ENCODE measurements around the gene PEPD.

PEPD gene

GRCh38 chr19:33510462-33511194 is 11.0 kb downstream of the PEPD start:
- no peak for DNase-seq

- DNase-seq: no peak
Measured at GRCh38 chr19:33509774-33510173, 11.8 kb downstream of the PEPD start.

- DNase-seq: no peak
Measured at GRCh38 chr19:33508941-33509614, 12.5 kb downstream of the PEPD start.

DNA sequence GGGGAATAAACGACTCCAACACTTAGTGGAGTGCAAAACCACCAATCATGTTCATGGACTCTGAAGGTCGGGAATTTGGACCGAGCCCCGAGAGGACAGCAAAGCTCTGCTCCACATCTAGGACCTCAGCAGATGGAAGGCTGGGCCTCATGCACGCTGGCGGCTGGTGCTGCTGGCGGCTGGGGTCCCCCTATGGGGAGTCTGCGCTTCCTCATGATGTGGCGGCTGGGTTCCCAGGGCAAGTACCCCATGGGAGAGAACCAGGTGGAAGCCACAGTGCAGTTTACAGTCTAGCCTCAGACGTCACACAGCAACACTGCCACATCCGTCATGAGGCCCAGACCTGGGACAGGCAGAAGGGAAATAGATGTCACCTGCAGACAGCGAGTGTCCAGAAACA is 13.2 kb downstream of the PEPD start:
- no peak for DNase-seq

- no peak for DNase-seq
Measured at GRCh38 chr19:33508009-33508408, 13.6 kb downstream of the PEPD start.

GRCh38 chr19:33507021-33507956 is 14.3 kb downstream of the PEPD start:
- DNase-seq: no peak

- DNase-seq: no peak
Measured at GRCh38 chr19:33506498-33506897, 15.1 kb downstream of the PEPD start.

GRCh38 chr19:33505823-33506222 is 15.8 kb downstream of the PEPD start:
- no peak for DNase-seq

- no peak for DNase-seq
Measured at GRCh38 chr19:33505148-33505547, 16.4 kb downstream of the PEPD start.

- DNase-seq: no peak
Measured at GRCh38 chr19:33504058-33504444, 17.5 kb downstream of the PEPD start.

DNA sequence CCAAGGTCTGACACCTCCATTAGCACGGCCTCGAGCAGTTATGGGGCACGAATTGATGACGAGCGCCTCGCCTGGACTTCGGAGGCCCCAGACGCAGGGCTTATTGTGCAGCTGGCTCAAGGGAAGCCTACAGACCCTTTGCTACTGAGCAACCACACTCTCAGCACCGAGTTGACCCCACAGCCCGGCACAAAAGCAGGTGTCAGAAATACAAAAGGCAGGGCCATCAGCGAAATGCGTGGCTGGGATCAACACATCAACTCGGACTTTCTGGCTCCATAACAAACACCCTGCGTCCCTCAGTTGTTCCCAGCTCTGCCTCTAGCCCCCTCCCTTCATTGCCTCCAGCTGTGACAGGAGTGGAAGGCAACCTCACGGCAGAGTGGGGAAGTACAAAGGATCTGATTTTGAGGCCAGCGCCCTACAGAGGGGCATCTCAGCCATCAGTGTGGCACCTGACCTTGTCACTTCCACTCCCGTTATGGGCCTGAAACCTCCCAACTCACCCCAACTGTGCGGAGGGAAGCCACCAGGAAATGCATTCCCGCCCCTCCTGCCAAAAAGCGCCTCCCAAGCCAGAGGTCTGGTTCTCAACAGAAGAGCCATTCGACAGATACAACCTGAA is 18.0 kb downstream of the PEPD start:
- DNase-seq: no peak

DNA sequence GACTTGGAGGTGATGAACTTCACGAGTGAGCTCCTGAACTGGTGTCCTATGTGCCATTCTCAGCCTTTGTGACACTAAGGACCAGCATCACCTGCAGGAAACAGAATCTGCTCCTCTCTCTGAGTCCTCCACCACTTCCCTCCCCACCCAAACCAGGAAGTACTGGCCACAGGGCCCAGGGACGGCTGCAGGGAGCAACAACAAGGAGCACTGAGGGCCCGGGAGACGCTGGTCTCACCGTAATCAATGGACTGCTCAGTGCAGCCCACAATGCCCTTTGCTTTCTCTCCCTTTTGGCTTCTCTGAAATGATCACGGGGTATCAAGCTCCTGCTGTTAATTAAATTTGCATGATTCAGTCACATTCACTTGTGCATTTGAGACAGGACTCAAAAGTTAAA is 18.6 kb downstream of the PEPD start:
- DNase-seq: no peak

- no peak for DNase-seq
Measured at GRCh38 chr19:33502521-33502920, 19.1 kb downstream of the PEPD start.

GRCh38 chr19:33501693-33502356 is 19.8 kb downstream of the PEPD start:
- DNase-seq: no peak

GRCh38 chr19:33500991-33501390 is 20.6 kb downstream of the PEPD start:
- no peak for DNase-seq

- no peak for DNase-seq
Measured at GRCh38 chr19:33500586-33500985, 21.0 kb downstream of the PEPD start.

DNA sequence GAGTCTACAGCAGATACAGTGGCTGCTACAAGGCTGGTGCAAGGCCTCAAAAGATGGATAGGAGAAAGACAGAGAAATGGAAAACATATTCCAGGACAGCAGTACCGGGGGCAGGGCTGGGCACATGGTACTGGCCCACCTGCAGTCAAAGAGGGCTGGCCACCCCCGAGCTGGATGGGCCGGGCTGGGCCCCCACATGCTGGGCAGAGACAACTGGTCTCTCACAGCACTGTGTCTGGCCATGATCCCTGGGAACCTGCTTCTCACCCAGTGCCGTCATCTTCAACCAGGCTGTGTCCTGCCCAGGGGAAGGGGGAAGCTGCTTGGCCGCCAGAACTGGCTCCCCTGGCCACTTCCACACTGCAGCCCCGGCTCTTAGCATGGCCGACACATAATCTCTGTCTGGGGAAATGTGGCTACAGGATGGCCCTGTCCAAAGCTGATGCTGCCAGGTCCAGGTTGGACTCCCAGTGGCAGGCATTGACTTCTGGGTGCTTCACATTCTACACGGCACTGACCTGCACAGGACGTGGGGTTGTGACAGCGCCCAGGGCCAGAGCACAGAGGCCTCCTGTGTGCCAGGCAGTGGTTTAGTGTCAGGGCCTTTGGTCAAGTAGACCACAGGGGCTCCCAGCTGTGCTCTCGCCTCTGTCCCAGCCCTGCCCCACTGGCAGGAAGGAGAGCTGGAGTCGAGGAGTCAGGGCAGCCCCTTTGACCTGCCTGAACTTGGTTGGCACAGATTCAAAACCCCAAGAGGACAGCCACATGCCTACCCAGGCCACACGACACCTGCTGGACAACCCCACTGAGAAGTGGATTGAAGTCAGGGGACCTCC is 21.7 kb downstream of the PEPD start:
- DNase-seq: no peak

- no peak for DNase-seq
Measured at GRCh38 chr19:33499248-33499647, 22.3 kb downstream of the PEPD start.

- no peak for DNase-seq
Measured at GRCh38 chr19:33498391-33499000, 23.1 kb downstream of the PEPD start.

GRCh38 chr19:33497778-33498175 is 23.8 kb downstream of the PEPD start:
- no peak for DNase-seq

DNA sequence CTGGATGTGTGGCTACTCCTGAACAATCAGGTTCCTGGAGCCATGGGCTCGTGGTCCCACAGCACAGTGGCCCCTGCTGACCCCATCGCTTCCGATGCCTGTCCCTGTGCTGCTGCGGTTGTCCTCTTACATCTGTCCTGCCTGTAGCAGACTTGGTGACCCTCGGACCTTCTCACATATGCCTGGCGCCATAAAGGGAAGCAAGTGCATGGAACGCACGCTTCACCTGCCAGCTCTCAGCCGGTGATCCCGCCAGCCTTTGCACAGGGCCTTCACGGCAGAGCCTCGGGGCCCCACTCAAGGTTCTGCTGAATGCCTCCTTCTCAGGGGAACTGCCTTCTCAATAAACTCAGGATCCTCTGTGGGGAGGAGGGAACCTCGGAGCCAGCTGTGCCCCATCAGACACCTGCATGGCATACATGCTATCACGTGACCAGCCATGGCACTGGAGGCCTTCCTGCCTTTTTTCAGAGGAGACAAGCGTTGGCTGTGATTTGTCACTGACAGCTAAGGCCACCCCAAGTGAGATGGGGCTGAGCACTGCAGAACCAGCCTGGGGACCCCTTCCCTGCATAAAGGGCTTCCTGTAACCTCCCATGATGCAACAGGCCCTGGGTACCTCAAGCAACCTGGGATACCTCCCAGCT is 24.3 kb downstream of the PEPD start:
- DNase-seq: no peak

All from activated CD4-positive, CD25-positive, alpha-beta regulatory T cell (primary cell).